Loucy (cell line): ENCODE data around the gene PID1.
"Not testable (repeated sequence)": the region's sequence is repeated elsewhere in the genome, so short reads cannot be mapped to it uniquely, and the experiment has no call there.

Experiments
- H2AFZ ChIP-seq: fragments of 200-600 bp; sonication (generic); 2 replicates; pipeline ENCODE4 v1.6.0; 2016; ENCODE audit warnings: antibody characterized with exemption, mild to moderate bottlenecking, low read length, moderate library complexity
- H3F3A ChIP-seq: fragments of 200-600 bp; 2 replicates; pipeline ENCODE4 v1.6.0; 2016; ENCODE audit warnings: antibody characterized with exemption, low read depth, mild to moderate bottlenecking
- H3K27me3 ChIP-seq: fragments of 200-600 bp; sonication (generic); 2 replicates; pipeline ENCODE4 v1.6.1; 2014; ENCODE audit warnings: low read length, mild to moderate bottlenecking; ENCODE audit not compliant: insufficient read depth, poor library complexity, severe bottlenecking
- H3K36me3 ChIP-seq: fragments of 200-600 bp; sonication (generic); 2 replicates; pipeline ENCODE4 v1.6.1; 2016; ENCODE audit warnings: low read length; ENCODE audit not compliant: insufficient read depth
- H3K4me1 ChIP-seq: fragments of 200-600 bp; sonication (generic); 2 replicates; pipeline ENCODE4 v1.5.1; 2014; ENCODE audit warnings: low read length, mild to moderate bottlenecking; ENCODE audit not compliant: insufficient read depth, poor library complexity, severe bottlenecking
- H3K4me2 ChIP-seq: fragments of 200-600 bp; sonication (generic); 2 replicates; pipeline ENCODE4 v1.6.0; 2014; ENCODE audit warnings: antibody characterized with exemption, low read length, low read depth, mild to moderate bottlenecking; ENCODE audit not compliant: poor library complexity, severe bottlenecking
- H3K4me3 ChIP-seq: fragments of 200-600 bp; sonication (generic); 2 replicates; pipeline ENCODE4 v1.5.1; 2014; ENCODE audit warnings: low read length, mild to moderate bottlenecking, mixed read lengths; ENCODE audit not compliant: poor library complexity, severe bottlenecking
- H3K79me2 ChIP-seq: fragments of 200-600 bp; sonication (generic); 2 replicates; pipeline ENCODE4 v1.6.1; 2014; ENCODE audit warnings: low read length; ENCODE audit not compliant: insufficient read depth
- H3K9ac ChIP-seq: fragments of 200-600 bp; sonication (generic); 2 replicates; pipeline ENCODE4 v1.6.0; 2014; ENCODE audit warnings: mild to moderate bottlenecking, low read depth, low read length, moderate library complexity; ENCODE audit not compliant: poor library complexity, severe bottlenecking
- H3K9me2 ChIP-seq: fragments of 200-600 bp; sonication (generic); replicated peaks from 2 replicates; pipeline ENCODE4 v1.6.1; 2016; ENCODE audit warnings: low read depth, low read length, mixed read lengths
- H3K9me3 ChIP-seq: fragments of 200-600 bp; sonication (generic); 2 replicates; pipeline ENCODE4 v1.6.1; 2014; ENCODE audit warnings: mild to moderate bottlenecking, antibody characterized with exemption, low read length, low read depth; ENCODE audit not compliant: insufficient read depth
- H4K20me1 ChIP-seq: fragments of 200-600 bp; sonication (generic); 2 replicates; pipeline ENCODE4 v1.6.0; 2014; ENCODE audit warnings: antibody characterized with exemption, low read length, mild to moderate bottlenecking; ENCODE audit not compliant: insufficient read depth, poor library complexity, severe bottlenecking
- EZH2phosphoT487 ChIP-seq: fragments of 200-600 bp; IDR thresholded peaks from 2 replicates; pipeline ENCODE4 v1.6.1; 2018; ENCODE audit warnings: antibody characterized with exemption, mild to moderate bottlenecking, moderate library complexity, borderline replicate concordance
- TF ChIP-seq, protein P1 (sequence below): fragments of 200-600 bp; sonication (generic); conservative IDR thresholded peaks from 2 replicates; pipeline ENCODE4 v1.5.1; 2014; ENCODE audit warnings: mild to moderate bottlenecking, antibody characterized with exemption, low read length

Gene PID1

DNA sequence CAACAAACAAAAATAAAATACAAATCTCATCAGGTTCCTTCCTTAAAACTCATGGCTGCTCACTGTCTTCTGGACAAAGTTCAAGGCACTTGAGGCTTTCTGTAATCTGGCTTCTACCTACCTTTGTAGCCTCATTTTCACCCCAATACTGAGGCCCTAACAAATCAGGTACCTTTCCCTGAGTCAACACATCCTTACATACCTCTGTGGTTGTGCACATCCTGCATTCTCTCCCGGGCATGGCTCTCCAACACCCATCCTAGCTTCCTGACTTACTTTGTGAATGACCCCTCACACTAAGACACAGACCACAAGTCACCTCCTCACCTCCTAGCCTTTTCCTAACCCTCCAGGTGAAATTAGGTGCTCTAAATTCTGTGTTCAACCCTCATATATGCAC, 190.9 kb downstream of the PID1 start:
- H3K4me1 ChIP-seq, result peaks cover 62% of the 10 kb centered on the region
- H3K4me2 ChIP-seq, result no peak overlapping the region
- H3F3A ChIP-seq, result no peaks in the 10 kb centered on the region
- no peak overlapping the region for H2AFZ ChIP-seq
- no peak overlapping the region for H3K4me3 ChIP-seq
- TF ChIP-seq, protein P1, sequence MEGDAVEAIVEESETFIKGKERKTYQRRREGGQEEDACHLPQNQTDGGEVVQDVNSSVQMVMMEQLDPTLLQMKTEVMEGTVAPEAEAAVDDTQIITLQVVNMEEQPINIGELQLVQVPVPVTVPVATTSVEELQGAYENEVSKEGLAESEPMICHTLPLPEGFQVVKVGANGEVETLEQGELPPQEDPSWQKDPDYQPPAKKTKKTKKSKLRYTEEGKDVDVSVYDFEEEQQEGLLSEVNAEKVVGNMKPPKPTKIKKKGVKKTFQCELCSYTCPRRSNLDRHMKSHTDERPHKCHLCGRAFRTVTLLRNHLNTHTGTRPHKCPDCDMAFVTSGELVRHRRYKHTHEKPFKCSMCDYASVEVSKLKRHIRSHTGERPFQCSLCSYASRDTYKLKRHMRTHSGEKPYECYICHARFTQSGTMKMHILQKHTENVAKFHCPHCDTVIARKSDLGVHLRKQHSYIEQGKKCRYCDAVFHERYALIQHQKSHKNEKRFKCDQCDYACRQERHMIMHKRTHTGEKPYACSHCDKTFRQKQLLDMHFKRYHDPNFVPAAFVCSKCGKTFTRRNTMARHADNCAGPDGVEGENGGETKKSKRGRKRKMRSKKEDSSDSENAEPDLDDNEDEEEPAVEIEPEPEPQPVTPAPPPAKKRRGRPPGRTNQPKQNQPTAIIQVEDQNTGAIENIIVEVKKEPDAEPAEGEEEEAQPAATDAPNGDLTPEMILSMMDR, result no peak
- TF ChIP-seq EZH2phosphoT487, result no peak
- H4K20me1 ChIP-seq, result no peaks in the 10 kb centered on the region
- no peaks in the 10 kb centered on the region for H3K36me3 ChIP-seq
- no peaks in the 10 kb centered on the region for H3K9me2 ChIP-seq
- H3K9ac ChIP-seq, result peak overlapping the region; percentile 1
- no peaks in the 10 kb centered on the region for H3K27me3 ChIP-seq
- peaks cover 20% of the 10 kb centered on the region for H3K9me3 ChIP-seq
- no peaks in the 10 kb centered on the region for H3K79me2 ChIP-seq

DNA sequence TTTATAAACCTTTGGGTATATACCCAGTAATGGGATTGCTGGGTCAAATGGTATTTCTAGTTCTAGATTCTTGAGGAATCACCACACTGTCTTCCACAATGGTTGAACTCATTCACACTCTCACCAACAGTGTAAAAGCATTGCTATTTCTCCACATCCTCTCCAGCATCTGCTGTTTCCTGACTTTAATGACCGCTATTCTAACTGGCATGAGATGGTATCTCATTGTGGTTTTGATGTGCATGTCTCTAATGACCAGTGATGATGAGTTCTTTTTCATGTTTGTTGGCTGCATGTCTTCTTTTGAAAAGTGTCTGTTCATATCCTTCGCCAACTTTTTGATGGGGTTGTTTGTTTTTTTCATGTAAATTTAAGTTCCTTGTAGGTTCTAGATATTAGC, 194.2 kb downstream of the PID1 start:
- peak overlapping the region; percentile 33 for H3K4me3 ChIP-seq
- H3K4me1 ChIP-seq, result peaks cover 73% of the 10 kb centered on the region
- not testable (repeated sequence) for H3F3A ChIP-seq, H3K79me2 ChIP-seq, H4K20me1 ChIP-seq, H3K9me2 ChIP-seq, H3K27me3 ChIP-seq, H3K36me3 ChIP-seq, H2AFZ ChIP-seq
- peak overlapping the region; percentile 72 for H3K9ac ChIP-seq
- H3K4me2 ChIP-seq, result peak overlapping the region; percentile 55
- H3K9me3 ChIP-seq, result peaks cover 14% of the 10 kb centered on the region

DNA sequence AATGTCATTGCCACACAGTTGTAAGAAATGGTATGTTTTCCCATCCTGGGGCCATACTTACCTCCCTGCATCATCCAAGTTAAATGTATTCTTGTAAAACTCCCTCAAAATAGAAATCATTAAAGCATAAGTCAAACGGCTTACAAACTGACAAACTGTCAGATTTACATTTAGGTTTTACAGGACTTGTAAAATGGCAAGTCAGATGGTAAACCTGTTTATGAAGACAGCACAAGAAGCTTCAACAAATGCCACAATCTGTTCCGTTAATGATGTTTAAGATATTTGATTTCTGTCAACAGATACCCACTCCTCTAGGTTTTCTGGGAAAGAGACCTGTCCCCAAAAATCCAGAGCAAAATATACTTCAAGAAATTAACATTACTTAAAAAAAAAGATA, 197.2 kb downstream of the PID1 start:
- H3K27me3 ChIP-seq, result no peaks in the 10 kb centered on the region
- TF ChIP-seq, protein P1, result no peak
- TF ChIP-seq EZH2phosphoT487, result no peak

DNA sequence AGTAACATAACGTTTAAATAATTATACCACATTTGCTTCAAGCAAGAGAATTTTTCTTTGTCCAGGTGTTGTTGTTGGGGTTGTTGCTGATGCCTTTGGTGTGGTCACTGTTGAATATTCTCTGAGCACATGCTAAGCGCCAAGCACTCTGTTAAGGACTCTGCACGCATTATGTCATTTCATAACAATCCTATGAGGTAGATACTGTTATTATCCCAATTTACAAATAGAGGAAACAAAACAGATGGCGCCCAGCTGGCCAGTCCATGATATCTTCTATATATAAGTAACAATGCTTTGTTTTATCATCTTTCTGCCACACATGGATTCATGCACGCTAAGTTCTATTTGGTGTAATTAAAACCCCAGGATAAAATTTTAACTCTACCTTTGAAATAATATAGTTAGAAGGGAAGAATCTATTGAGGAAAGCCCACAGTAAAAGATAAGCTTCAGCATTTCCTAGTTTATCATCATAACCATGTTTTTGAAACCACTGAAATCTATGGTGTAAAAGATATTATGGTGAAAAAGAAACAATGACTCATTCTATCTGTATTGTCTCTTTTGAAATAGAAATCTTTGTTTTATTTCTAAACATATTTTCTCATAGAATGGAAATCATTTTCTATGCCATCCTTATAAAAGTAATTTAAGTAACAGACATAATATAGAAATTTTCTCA, 199.7 kb downstream of the PID1 start:
- Histone ChIP-seq H3K4me3 (no peak overlapping the region), H4K20me1 (no peaks in the 10 kb centered on the region), H3K4me2 (peak overlapping the region; percentile 23), H3K9me3 (peaks cover 13% of the 10 kb centered on the region), H2AFZ (no peak overlapping the region), H3K9ac (peak overlapping the region; percentile 23), H3K27me3 (no peaks in the 10 kb centered on the region), H3K9me2 (no peaks in the 10 kb centered on the region), H3K79me2 (no peaks in the 10 kb centered on the region), H3F3A (no peaks in the 10 kb centered on the region; the same call in 1 of the 2 replicates), H3K36me3 (no peaks in the 10 kb centered on the region; the same call in 1 of the 2 replicates), H3K4me1 (peaks cover 49% of the 10 kb centered on the region)
- TF ChIP-seq, protein P1, result no peak
- TF ChIP-seq EZH2phosphoT487, result no peak

More for the DNA sequence above, 197.2 kb downstream of the PID1 start:
- Histone ChIP-seq H2AFZ (no peak overlapping the region), H3K9me3 (peaks cover 13% of the 10 kb centered on the region), H3K9me2 (no peaks in the 10 kb centered on the region), H3K36me3 (no peaks in the 10 kb centered on the region; the same call in 1 of the 2 replicates), H3K79me2 (no peaks in the 10 kb centered on the region), H3K4me3 (no peak overlapping the region), H3F3A (no peaks in the 10 kb centered on the region; the same call in 1 of the 2 replicates), H3K4me2 (no peak overlapping the region), H4K20me1 (no peaks in the 10 kb centered on the region), H3K9ac (no peak overlapping the region), H3K4me1 (peaks cover 67% of the 10 kb centered on the region)
